ENCODE data around the gene LPO. TPM values are rescaled to one million over a fixed set of nuclear protein-coding genes. Genes with fewer than 3 reads are reported as not detected.
A peak's percentile ranks its signal among the peaks of the same experiment; 100 is the strongest.

Gene LPO
- total and polyA plus RNA-seq, 9 of the 15 experiments (the other 6 are each of a cell fraction or from before 2014, with no cell fraction given): 0.07 to 0.11 TPM; not detected in 7

DNA sequence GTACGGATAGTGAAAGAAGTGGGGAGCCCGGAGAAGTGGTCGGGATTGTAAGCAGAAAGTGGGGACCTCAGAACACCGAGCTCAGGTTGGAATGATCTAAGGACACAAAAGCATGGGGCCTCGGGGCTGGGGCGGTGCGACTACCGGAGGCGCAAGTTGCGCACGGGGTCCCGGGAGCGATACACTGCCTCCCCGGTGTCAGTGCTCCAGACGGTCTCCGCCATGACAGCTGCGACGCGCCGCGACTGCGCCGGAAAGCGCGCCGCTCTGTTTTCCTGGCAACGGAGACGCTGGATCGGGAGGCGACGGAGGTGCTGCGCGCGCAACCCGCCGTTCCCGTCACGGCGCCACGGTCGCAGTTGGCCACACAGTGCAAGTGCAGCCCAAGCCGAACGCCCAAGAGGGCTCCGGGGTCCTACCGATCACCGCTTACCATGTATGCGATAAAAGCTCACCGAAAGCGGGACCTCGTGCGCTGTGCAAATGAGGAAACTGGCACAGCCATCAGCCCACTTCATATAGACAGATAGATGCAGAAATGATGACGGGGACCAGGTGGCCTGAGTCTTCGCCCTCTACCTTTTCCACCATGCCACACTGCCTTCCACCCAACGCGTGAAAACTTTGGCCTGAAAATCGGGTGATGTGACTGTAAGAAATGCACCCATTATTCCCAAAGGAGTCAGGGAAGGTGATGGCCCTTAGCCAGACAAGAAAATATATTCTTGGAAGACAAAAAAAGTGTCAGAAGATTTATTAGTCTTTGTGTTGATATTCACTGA, 19.2 kb upstream of the LPO start, which contains the start of gene MKS1:
TSS of gene MKS1 (minus strand) at position 249 of the 782 bp plus-strand sequence. CDS start at position 224, 25 bp downstream.
- intact Hi-C loops (cut with micrococcal nuclease) (no loop called here), in situ Hi-C loops (cut with MboI) (no loop called here)
- peak within 1 kb of the TSS; percentile 91 for H3K4me2 ChIP-seq (ENCODE audit: insufficient read depth, low read length)
- no peaks in the 10 kb centered on the region for H4K20me1 ChIP-seq (replicated peaks; ENCODE audit: control insufficient read depth, insufficient read depth, low read length)
- H3K36me3 ChIP-seq (ENCODE audit: control insufficient read depth, insufficient read depth, low read length): peaks cover 17% of the 10 kb centered on the region; the same call in 2 of the 3 replicates
- H3K4me3 ChIP-seq: peak within 1 kb of the TSS; percentile 67
- BruUV-seq (replicated peaks): TSS peak; percentile 95
- H3K9me3 ChIP-seq (replicated peaks; ENCODE audit: control insufficient read depth, insufficient read depth, low read depth, low read length): no peaks in the 10 kb centered on the region
- FAIRE-seq (peak; percentile 96), DNase-seq (ENCODE audit: extremely low read depth in 1 of 4, low spot score in 3 of 4) (peak; percentile 97 to 98 (median 98)), ATAC-seq (peak; percentile 100)
- no peaks in the 10 kb centered on the region for H3K9me1 ChIP-seq (ENCODE audit: control insufficient read depth, insufficient read depth, low read length)
- H3K9ac ChIP-seq (ENCODE audit: insufficient read depth in 1 of 2, low read depth in 2 of 2, low read length in 2 of 2): peak within 1 kb of the TSS; percentile 85 to 92
- ChIA-PET POLR2A (interaction anchor here (0.8 to 1.2 kb wide), 5 partner anchors 10 to 109 kb away, joined by 3 to 5 read pairs (median 4); no protein-coding TSS in a partner anchor), CTCF (ENCODE audit: low intra/inter-chr PET ratio) (interaction anchor here (0.6 kb wide), 1 partner anchor 36 kb away, joined by 3 read pairs; no protein-coding TSS in a partner anchor)
- H3K4me1 ChIP-seq (replicated peaks in 1 of 2; ENCODE audit: control insufficient read depth in 2 of 2, insufficient read depth in 2 of 2, low read length in 2 of 2): peaks cover 12 to 14% of the 10 kb centered on the region in 2 experiments
- WGBS (ENCODE audit: insufficient coverage, low coverage, missing lambda C conversion rate): 4% methylated on average over 55 of the region's 56 CpGs
- H3K27ac ChIP-seq (ENCODE audit: extremely low read depth, low read depth, low read length): peak within 1 kb of the TSS; percentile 72
- H2AFZ ChIP-seq (ENCODE audit: low read depth, low read length): peak within 1 kb of the TSS; percentile 96
- H3K79me2 ChIP-seq (ENCODE audit: control insufficient read depth, insufficient read depth, low read length): peaks cover 3% of the 10 kb centered on the region; the same call in 1 of the 3 replicates
- no peaks in the 10 kb centered on the region for H3K27me3 ChIP-seq (ENCODE audit: control insufficient read depth in 2 of 2, insufficient read depth in 2 of 2, low read length in 2 of 2)
- no peak for TF ChIP-seq ZNF3 (CRISPR knock-in tag; IDR thresholded peaks at IDR 0.05)
- TF ChIP-seq, protein P1, sequence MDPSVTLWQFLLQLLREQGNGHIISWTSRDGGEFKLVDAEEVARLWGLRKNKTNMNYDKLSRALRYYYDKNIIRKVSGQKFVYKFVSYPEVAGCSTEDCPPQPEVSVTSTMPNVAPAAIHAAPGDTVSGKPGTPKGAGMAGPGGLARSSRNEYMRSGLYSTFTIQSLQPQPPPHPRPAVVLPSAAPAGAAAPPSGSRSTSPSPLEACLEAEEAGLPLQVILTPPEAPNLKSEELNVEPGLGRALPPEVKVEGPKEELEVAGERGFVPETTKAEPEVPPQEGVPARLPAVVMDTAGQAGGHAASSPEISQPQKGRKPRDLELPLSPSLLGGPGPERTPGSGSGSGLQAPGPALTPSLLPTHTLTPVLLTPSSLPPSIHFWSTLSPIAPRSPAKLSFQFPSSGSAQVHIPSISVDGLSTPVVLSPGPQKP (CRISPR knock-in tag; IDR thresholded peaks at IDR 0.05): no peak
- 0 out of 2 replicates have a peak, but pooled peaks have one; percentile 31 for TF ChIP-seq BMI1 (IDR thresholded peaks at IDR 0.05; ENCODE audit: low read length)
- no peak for TF ChIP-seq ZNF696 (CRISPR knock-in tag; conservative IDR thresholded peaks at IDR 0.05)
- TF ChIP-seq BRD4 (IDR thresholded peaks at IDR 0.05): no peak
- no peak for TF ChIP-seq ZNF431 (CRISPR knock-in tag; IDR thresholded peaks at IDR 0.05)
- TF ChIP-seq SMARCA5 (IDR thresholded peaks at IDR 0.05): no peak
- no peak for TF ChIP-seq NFE2L1 (tag; IDR thresholded peaks at IDR 0.05; ENCODE audit: borderline replicate concordance, low read depth)
- TF ChIP-seq, protein P2, sequence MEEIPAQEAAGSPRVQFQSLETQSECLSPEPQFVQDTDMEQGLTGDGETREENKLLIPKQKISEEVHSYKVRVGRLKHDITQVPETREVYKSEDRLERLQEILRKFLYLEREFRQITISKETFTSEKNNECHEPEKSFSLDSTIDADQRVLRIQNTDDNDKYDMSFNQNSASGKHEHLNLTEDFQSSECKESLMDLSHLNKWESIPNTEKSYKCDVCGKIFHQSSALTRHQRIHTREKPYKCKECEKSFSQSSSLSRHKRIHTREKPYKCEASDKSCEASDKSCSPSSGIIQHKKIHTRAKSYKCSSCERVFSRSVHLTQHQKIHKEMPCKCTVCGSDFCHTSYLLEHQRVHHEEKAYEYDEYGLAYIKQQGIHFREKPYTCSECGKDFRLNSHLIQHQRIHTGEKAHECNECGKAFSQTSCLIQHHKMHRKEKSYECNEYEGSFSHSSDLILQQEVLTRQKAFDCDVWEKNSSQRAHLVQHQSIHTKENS (CRISPR knock-in tag; IDR thresholded peaks at IDR 0.05): no peak
- no peak for TF ChIP-seq RBM17 (IDR thresholded peaks at IDR 0.05; ENCODE audit: borderline replicate concordance, low read depth, low read length)
- TF ChIP-seq CBX1 (IDR thresholded peaks at IDR 0.05; ENCODE audit: low read depth): no peak; the same call in 1 of the 2 replicates
- TF ChIP-seq, protein P3, sequence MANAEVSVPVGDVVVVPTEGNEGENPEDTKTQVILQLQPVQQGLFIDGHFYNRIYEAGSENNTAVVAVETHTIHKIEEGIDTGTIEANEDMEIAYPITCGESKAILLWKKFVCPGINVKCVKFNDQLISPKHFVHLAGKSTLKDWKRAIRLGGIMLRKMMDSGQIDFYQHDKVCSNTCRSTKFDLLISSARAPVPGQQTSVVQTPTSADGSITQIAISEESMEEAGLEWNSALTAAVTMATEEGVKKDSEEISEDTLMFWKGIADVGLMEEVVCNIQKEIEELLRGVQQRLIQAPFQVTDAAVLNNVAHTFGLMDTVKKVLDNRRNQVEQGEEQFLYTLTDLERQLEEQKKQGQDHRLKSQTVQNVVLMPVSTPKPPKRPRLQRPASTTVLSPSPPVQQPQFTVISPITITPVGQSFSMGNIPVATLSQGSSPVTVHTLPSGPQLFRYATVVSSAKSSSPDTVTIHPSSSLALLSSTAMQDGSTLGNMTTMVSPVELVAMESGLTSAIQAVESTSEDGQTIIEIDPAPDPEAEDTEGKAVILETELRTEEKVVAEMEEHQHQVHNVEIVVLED (CRISPR knock-in tag; IDR thresholded peaks at IDR 0.05): peak; percentile 65; the same call in 1 of the 2 replicates
- no peak for TF ChIP-seq NFYB (IDR thresholded peaks at IDR 0.05; ENCODE audit: extremely low read depth, insufficient read length)
- TF ChIP-seq LARP7 (IDR thresholded peaks at IDR 0.05): no peak
- TF ChIP-seq ZNF143 (CRISPR knock-in tag; IDR thresholded peaks at IDR 0.05): no peak
- no peak for TF ChIP-seq RBM22 (IDR thresholded peaks at IDR 0.05; ENCODE audit: low read depth, low read length, poor library complexity, severe bottlenecking)
- no peak for TF ChIP-seq ESRRB (CRISPR knock-in tag; IDR thresholded peaks at IDR 0.05; ENCODE audit: borderline replicate concordance)
- TF ChIP-seq, protein P4, sequence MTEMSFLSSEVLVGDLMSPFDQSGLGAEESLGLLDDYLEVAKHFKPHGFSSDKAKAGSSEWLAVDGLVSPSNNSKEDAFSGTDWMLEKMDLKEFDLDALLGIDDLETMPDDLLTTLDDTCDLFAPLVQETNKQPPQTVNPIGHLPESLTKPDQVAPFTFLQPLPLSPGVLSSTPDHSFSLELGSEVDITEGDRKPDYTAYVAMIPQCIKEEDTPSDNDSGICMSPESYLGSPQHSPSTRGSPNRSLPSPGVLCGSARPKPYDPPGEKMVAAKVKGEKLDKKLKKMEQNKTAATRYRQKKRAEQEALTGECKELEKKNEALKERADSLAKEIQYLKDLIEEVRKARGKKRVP (CRISPR knock-in tag; IDR thresholded peaks at IDR 0.05): no peak

Data from K562 (cell line).